ENCODE results near the gene NETO2.
"Not testable (repeated sequence)": the region's sequence is repeated elsewhere in the genome, so short reads cannot be mapped to it uniquely, and the experiment has no call there.

Gene NETO2

GRCh38 chr16:47134550-47134949 lies 9.2 kb downstream of the NETO2 start:
- DNase-seq = no peak

GRCh38 chr16:47132308-47132707 lies 11.4 kb downstream of the NETO2 start:
- no peak for DNase-seq

GRCh38 chr16:47129755-47130435 lies 13.8 kb downstream of the NETO2 start:
- DNase-seq = no peak

GRCh38 chr16:47127541-47127940 lies 16.2 kb downstream of the NETO2 start:
- DNase-seq = no peak

DNA sequence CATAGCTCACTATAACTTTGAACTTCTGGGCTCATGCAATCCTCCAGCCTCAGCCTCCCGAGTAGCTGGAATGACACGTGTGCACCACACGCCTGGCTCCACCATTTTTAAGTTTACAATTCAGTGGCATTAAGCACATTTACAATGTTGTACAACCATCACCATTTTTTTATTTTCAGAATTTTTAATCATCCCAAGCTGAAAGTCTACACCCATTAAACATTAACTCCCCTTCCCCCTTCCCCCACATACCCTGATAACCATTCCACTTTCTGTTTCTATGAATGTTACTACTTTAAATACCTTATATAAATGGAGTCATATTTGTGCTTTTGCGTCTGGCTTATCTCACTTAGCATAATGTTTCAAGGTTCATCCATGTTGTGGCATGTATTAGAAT lies 18.0 kb downstream of the NETO2 start:
- DNase-seq = no peak

DNA sequence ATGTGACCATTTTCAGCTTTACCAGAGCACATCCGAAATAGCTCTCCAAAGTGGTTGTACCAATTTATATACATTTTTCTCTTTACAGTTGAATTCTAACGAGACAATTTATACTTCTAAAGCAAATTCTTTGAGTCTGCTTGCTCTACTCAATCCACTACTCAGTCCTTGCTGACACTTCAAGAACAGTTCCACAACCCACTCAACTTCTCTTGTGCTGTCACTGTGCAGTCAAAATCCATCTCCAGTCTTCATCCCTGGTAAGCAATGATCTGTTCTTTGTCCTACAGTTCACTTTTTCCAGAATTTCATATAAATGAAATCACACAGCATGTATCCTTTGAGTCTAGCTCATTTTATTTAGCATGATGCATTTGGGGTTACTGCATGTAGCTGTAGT lies 30.6 kb downstream of the NETO2 start:
- DNase-seq = no peak

GRCh38 chr16:47110939-47111338 lies 32.8 kb downstream of the NETO2 start:
- DNase-seq = no peak

DNA sequence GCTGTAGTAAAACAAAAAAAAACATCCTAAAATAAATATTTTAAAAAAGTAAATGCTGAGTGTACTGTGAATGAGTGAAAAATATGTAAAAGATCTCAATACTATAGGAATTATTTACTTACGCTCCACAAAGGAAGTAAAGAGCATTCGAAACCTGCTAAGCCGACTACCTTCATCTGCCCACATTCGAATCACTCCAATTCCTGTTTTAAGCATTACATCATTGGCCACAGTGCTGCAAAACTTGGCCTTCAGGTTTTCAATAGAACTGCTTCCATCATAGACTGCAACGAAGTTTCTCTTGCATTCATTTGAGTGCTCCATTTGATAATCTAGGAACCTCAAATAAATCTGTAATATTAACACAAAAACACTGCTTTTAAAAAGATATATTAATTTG lies 34.4 kb downstream of the NETO2 start:
- no peak for DNase-seq

GRCh38 chr16:47102921-47103320 lies 40.8 kb downstream of the NETO2 start:
- not testable (repeated sequence) for DNase-seq

DNA sequence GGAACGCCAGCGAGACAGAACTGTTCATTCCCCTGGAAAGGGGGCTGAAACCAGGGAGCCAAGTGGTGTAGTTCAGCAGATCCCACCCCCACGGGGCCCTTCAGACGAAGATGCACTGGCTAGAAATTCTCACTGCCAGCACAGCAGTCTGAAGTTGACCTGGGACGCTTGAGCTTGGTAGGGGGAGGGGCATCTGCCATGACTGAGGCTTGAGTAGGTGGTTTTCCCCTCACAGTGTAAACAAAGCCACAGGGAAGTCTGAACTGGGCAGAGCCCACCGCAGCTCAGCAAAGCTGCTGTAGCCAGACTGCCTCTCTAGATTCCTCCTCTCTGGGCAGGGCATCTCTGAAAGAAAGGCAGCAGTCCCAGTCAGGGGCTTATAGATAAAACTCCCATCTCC lies 46.6 kb downstream of the NETO2 start:
- DNase-seq = not testable (repeated sequence)

DNA sequence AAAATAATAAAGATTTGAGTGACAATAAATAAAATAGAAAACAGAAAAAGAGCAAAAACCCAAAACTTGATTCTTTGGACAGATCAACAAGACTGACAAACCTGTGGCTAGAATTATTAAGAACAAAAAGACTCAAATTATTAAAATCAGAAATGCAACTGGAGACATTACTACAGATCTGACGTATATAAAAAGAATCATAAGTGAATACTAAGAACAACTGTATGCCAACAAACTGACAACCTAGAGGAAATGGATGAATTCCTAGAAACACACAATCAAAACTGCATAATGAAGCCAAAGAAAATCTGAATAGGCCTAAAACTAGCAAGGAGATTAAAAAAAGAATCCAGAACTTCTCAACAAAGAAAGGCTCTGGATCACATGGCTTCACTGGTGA lies 47.4 kb downstream of the NETO2 start:
- DNase-seq = no peak

- no peak for DNase-seq
These were observed 59.5 kb downstream of the NETO2 start for GRCh38 chr16:47084198-47084597.

- DNase-seq = no peak
These were observed 61.5 kb downstream of the NETO2 start for GRCh38 chr16:47082099-47082865.

DNA sequence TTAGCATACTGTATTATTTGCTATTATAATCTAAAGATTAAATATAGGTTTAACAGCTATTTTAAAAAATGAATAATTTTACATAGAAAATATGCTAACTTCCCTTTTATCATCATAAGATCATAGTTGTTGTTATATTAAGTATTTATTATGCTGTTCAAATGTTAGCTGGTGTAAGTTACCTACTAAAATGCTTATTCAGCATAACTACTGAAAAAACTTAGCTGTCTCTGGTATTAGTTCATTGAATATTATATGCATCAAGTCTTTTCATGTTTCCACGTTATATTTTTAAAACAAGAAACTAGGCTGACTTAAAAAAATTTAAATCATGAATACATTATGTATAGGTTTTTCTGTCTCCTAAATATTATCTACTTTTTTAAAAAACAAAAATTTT lies 62.6 kb downstream of the NETO2 start:
- no peak for DNase-seq

DNA sequence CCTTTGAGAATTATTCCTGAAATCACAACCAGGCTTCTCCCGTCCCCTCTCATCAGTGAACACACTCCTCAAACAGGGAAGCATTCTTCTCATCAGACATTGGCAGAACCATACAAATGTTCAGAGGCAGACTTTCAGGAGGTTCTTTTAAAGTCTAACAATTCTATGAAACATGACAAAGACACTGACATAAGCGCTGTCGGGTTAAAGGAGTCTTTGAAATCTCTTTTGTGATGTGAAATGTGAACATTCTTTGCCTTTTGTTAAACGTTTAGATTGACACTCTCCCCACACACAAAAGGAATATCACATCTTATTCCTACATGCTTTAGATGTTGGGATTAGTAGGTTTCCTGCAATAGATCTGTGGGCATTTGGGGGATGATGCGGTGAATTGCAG lies 63.9 kb downstream of the NETO2 start:
- DNase-seq = no peak

- no peak for DNase-seq
These were observed 70.3 kb downstream of the NETO2 start for GRCh38 chr16:47073223-47074155.

DNA sequence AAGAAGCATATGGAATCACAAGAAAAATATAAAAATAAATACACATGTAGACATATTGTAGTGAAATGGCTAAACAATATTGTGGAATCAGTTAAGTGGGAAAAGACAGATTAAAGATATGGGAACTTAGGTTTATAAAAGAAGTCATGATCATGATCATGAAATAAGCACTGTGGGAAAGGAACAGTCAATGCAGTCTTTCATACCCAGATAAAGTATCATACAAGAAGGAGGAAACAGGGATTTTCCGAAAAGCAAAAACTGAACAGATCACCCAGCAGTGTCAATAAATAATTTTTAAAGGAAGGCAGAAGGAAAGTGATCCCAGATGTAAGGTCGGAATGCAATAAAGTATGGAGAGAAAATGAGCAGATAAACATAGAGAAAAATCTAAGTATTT lies 71.6 kb downstream of the NETO2 start:
- no peak for DNase-seq

GRCh38 chr16:47069841-47070584 lies 73.7 kb downstream of the NETO2 start:
- DNase-seq = no peak

DNA sequence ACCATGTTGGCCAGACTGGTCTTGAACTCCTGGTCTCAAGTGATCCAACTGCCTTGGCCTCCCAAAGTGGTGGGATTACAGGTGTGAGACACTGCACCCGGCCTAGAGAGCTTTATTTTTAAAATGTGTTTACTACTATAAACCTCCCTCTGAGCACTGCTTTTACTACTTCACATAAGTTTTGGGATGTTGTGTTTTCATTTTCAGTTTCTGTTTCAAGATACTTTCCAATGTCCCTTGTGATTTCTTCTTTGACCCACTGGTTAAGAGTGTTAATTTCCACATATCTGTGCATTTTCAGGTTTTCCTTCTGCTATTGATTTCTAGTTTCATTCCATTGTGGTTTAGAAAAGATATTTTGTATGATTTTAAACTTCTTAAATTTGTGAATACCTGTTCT lies 74.4 kb downstream of the NETO2 start:
- DNase-seq = no peak

DNA sequence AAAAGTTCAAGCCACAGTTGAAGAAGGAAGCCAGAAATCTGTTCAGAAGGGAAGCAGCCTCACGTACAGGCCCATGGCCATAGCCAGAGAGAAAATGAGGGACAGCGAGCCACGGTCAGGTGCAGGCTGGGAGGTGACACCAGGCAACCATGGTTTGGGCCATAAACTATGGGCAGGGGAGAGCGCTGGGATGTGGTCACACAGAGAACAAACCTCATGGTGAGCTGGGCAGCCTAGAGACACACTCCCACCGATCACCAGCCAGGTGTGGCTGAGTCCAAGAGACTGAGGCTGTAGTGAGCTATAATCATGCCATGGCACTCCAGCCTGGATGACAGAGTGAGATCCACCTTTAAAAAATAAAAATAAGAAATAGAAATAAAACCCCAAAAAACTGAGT lies 76.5 kb downstream of the NETO2 start:
- no peak for DNase-seq

GRCh38 chr16:47065766-47066688 lies 77.7 kb downstream of the NETO2 start:
- DNase-seq = no peak

GRCh38 chr16:47064775-47065174 lies 79.0 kb downstream of the NETO2 start:
- DNase-seq = no peak

All from activated gamma-delta T cell (primary cell).